HG02610 (cell line): Measurements from ENCODE around the gene HSPA1L.
"Not testable (repeated sequence)": the region's sequence is repeated elsewhere in the genome, so short reads cannot be mapped to it uniquely, and the experiment has no call there.

Source experiments
- ATAC-seq: cut with Tn5 transposase; IDR thresholded peaks from one replicate; pipeline ENCODE4 v1.9.1; 2021; ENCODE audit warnings: mild to moderate bottlenecking, moderate library complexity; ENCODE audit not compliant: unreplicated experiment

Gene HSPA1L

GRCh38 chr6:31837369-31838113 lies 22.5 kb upstream of the HSPA1L start:
- no peak for ATAC-seq

- no peak for ATAC-seq
Measured at GRCh38 chr6:31836474-31837368, 21.6 kb upstream of the HSPA1L start.

- no peak for ATAC-seq
Measured at GRCh38 chr6:31836047-31836473, 21.0 kb upstream of the HSPA1L start.

- peak; percentile 52 for ATAC-seq
Measured at GRCh38 chr6:31834367-31835250, 19.5 kb upstream of the HSPA1L start.

- no peak for ATAC-seq
Measured at GRCh38 chr6:31831350-31832215, 16.5 kb upstream of the HSPA1L start.

GRCh38 chr6:31830886-31831335 lies 15.8 kb upstream of the HSPA1L start:
- ATAC-seq = no peak

- ATAC-seq = no peak
Measured at GRCh38 chr6:31829633-31830283, 14.7 kb upstream of the HSPA1L start.

- ATAC-seq = peak; percentile 74
Measured at GRCh38 chr6:31827286-31828079, 12.4 kb upstream of the HSPA1L start, which contains the start of gene HSPA1B. HSPA1B (plus strand) TSS chr6:31827738; CDS start chr6:31827951, 213 bp downstream.

GRCh38 chr6:31826793-31827285 lies 11.8 kb upstream of the HSPA1L start:
- no peak for ATAC-seq

GRCh38 chr6:31825553-31825952 lies 10.5 kb upstream of the HSPA1L start:
- no peak for ATAC-seq

GRCh38 chr6:31823592-31824196 lies 8.6 kb upstream of the HSPA1L start:
- not testable (repeated sequence) for ATAC-seq

- ATAC-seq = no peak
Measured at GRCh38 chr6:31822036-31822821, 7.1 kb upstream of the HSPA1L start.

- no peak for ATAC-seq
Measured at GRCh38 chr6:31821301-31822035, 6.4 kb upstream of the HSPA1L start.

GRCh38 chr6:31820399-31820798 lies 5.3 kb upstream of the HSPA1L start:
- not testable (repeated sequence) for ATAC-seq

- ATAC-seq = no peak
Measured at GRCh38 chr6:31819871-31820299, 4.8 kb upstream of the HSPA1L start.

GRCh38 chr6:31817929-31818511 lies 2.9 kb upstream of the HSPA1L start:
- ATAC-seq = not testable (repeated sequence)
